Kidney (tissue), 14 donors: ENCODE results near the gene TIGIT. TPM values are rescaled to one million over a fixed set of nuclear protein-coding genes. Genes with fewer than 3 reads are reported as not detected.

ENCODE experiments used
- DNase-seq, 5 donors: peaks; one replicate each; pipeline ENCODE4 v3.0.0-alpha.2; 2013 to 2020
- FAIRE-seq: peaks from 2 replicates; lab custom pipeline; 2012; peaks lifted over from hg19 to GRCh38; lab: Jason Lieb, UNC
- H3K27ac ChIP-seq, 2 donors: one replicate each; pipeline ENCODE4 v1.7.0; 2013; ENCODE audit warnings: low read depth in 2 of 2, low read length in 2 of 2, inconsistent platforms in 1 of 2
- H3K27me3 ChIP-seq: one replicate; pipeline ENCODE4 v1.7.1; 2013; ENCODE audit warnings: low read length, inconsistent platforms; ENCODE audit not compliant: control insufficient read depth, insufficient read depth
- H3K36me3 ChIP-seq, 3 donors: one replicate each; pipeline versions ENCODE4 v1.7.0 to v1.7.1; 2013; ENCODE audit warnings: low read length in 3 of 3, control low read depth in 1 of 3, inconsistent platforms in 1 of 3; ENCODE audit not compliant: insufficient read depth in 3 of 3, control insufficient read depth in 2 of 3
- H3K4me1 ChIP-seq, 3 donors: one replicate each; pipeline versions ENCODE4 v1.7.0 to v1.7.1; 2013; ENCODE audit warnings: low read length in 3 of 3, inconsistent platforms in 1 of 3, low read depth in 1 of 3; ENCODE audit not compliant: control insufficient read depth in 2 of 3, insufficient read depth in 2 of 3
- H3K4me3 ChIP-seq, 3 donors: one replicate each; pipeline versions ENCODE4 v1.7.0 to v1.8.1; 2013; ENCODE audit warnings: low read length in 3 of 3, control low read depth in 1 of 3, inconsistent platforms in 1 of 3
- H3K9ac ChIP-seq, 3 donors: one replicate each; pipeline versions ENCODE4 v1.7.0 to v1.7.1; 2013; ENCODE audit warnings: low read length in 3 of 3, control low read depth in 1 of 3, inconsistent platforms in 1 of 3
- H3K9me3 ChIP-seq, 3 donors: one replicate each; pipeline versions ENCODE4 v1.7.0 to v1.7.1; 2013; ENCODE audit warnings: low read length in 3 of 3, control low read depth in 1 of 3, inconsistent platforms in 1 of 3; ENCODE audit not compliant: control insufficient read depth in 2 of 3, insufficient read depth in 1 of 3
- CTCF ChIP-seq: IDR thresholded peaks from 3 replicates; pipeline ENCODE4 v1.5.1; 2012; ENCODE audit warnings: mild to moderate bottlenecking, moderate library complexity, borderline replicate concordance; ENCODE audit not compliant: insufficient read depth; ENCODE audit errors: extremely low read depth
- intact Hi-C: fragments of 100-400 bp; cut with DNase I; formaldehyde crosslinking; loops from one replicate; pipeline ENCODE4 v1.11.1; 2022
- polyA plus RNA-seq: library from polyadenylated mRNA; stranded (reverse); fragments of 350-450 nt; fragmentation: Illumina TruSeq; extraction: RNeasy Lipid Tissue Mini Kit (QIAGEN cat#74804); gene quantifications from one replicate; pipeline ENCODE4 v1.2.3, GENCODE V29; 2014; ENCODE audit warnings: low read depth, low replicate concordance; ENCODE audit not compliant: insufficient read depth
- total RNA-seq: library from RNA; stranded (reverse); fragmentation: NEBNext Ultra II Directional; extraction: Animal tissue kit (Norgen Biotek cat#: 25700); gene quantifications from one replicate; pipeline ENCODE4 v1.2.1, GENCODE V29; 2021
- donor health status: control.
- donor health status: control.
- donor health status: control.
- donor health status: control.
- donor health status: control.
- donor health status: DM: yes; HTN: yes; CAD: no.
- donor health status: Normal renal cell carcinoma (clear cell type).

The TIGIT gene
- total and polyA plus RNA-seq, 2 donors from 2014 or later: 2.7 TPM; not detected in 1

- FAIRE-seq (no peak), DNase-seq (no peak)
- Histone ChIP-seq H3K27me3 (no peaks in the 10 kb centered on the region), H3K36me3 (no peaks in the 10 kb centered on the region), H3K9ac (no peak overlapping the region), H3K4me3 (no peak overlapping the region), H3K4me1 (no peaks in the 10 kb centered on the region), H3K27ac (no peak overlapping the region), H3K9me3 (no peaks in the 10 kb centered on the region)
- intact Hi-C loops: no loop called here
- no peak for TF ChIP-seq CTCF
Measured at GRCh38 chr3:114295946-114296345, 2.1 kb downstream of the TIGIT start.

GRCh38 chr3:114299421-114299820 lies 5.6 kb downstream of the TIGIT start:
- TF ChIP-seq CTCF: peak; percentile 20
- Histone ChIP-seq H3K27ac (no peak overlapping the region), H3K4me3 (no peak overlapping the region), H3K27me3 (no peaks in the 10 kb centered on the region), H3K9me3 (no peaks in the 10 kb centered on the region), H3K36me3 (no peaks in the 10 kb centered on the region), H3K9ac (no peak overlapping the region), H3K4me1 (no peaks in the 10 kb centered on the region)
- intact Hi-C loops: no loop called here
- FAIRE-seq (no peak), DNase-seq (peak in 1 of 5 donors; percentile 7)

GRCh38 chr3:114299941-114300624 lies 6.3 kb downstream of the TIGIT start:
- intact Hi-C loops: no loop called here
- Histone ChIP-seq H3K27me3 (no peaks in the 10 kb centered on the region), H3K9ac (no peak overlapping the region), H3K4me1 (no peaks in the 10 kb centered on the region), H3K36me3 (no peaks in the 10 kb centered on the region), H3K9me3 (no peaks in the 10 kb centered on the region), H3K27ac (no peak overlapping the region), H3K4me3 (no peak overlapping the region)
- no peak for FAIRE-seq
- TF ChIP-seq CTCF: no peak
- DNase-seq: no peak
